H1 (cell line): Measurements from ENCODE around the gene MEMO1. TPM values are rescaled to one million over a fixed set of nuclear protein-coding genes. Genes with fewer than 3 reads are reported as not detected.

Experiments
- CEBPB ChIP-seq: IDR thresholded peaks from 2 replicates; pipeline ENCODE4 v1.6.1; 2012; ENCODE audit warnings: low read depth, low read length
- CHD1 ChIP-seq: IDR thresholded peaks from 2 replicates; pipeline ENCODE4 v1.6.1; 2012; ENCODE audit warnings: low read depth, low read length, improper control_type of control experiment
- CTCF ChIP-seq, 3 experiments: IDR thresholded peaks; 1 replicate in 2 of 3; 2 replicates in 1 of 3; pipeline versions ENCODE4 v1.5.1 to v1.6.1; 2011; ENCODE audit warnings: low read length in 3 of 3, mild to moderate bottlenecking in 3 of 3, inconsistent platforms in 2 of 3, low read depth in 1 of 3, moderate library complexity in 1 of 3; ENCODE audit not compliant: insufficient read depth in 1 of 3; ENCODE audit errors: control extremely low read depth in 1 of 3
- JUN ChIP-seq: IDR thresholded peaks from 2 replicates; pipeline ENCODE4 v1.6.1; 2011; ENCODE audit warnings: low read depth, mild to moderate bottlenecking, improper control_type of control experiment, low read length
- polyA plus RNA-seq, 7 experiments: library from polyadenylated mRNA; depleted of rRNA in 3 of 7; stranded (reverse) in 5 of 7; unstranded in 2 of 7; fragments of >200 nt in 5 of 7; fragments of 200-250 nt in 2 of 7; gene quantifications; 1 replicate in 5 of 7; 2 replicates in 1 of 7; 4 replicates in 1 of 7; pipeline versions ENCODE4 v1.2.1 to v1.2.3, GENCODE V29; 2011 to 2013; ENCODE audit warnings: missing spikeins in 2 of 7, mixed read lengths in 2 of 7
- total RNA-seq: library from RNA; stranded (reverse); fragmentation: NEBNext Ultra II Directional; extraction: Animal tissue kit (Norgen Biotek cat#: 25700); gene quantifications from 2 replicates; pipeline ENCODE4 v1.2.1, GENCODE V29; 2021

MEMO1 gene
- total and polyA plus RNA-seq, 2 of the 8 experiments (the other 6 are each of a cell fraction or from before 2014, with no cell fraction given) = 26.9 to 54.7 TPM

GRCh38 chr2:31947871-31948270 lies 62.9 kb downstream of the MEMO1 start (continued):
- no peak for TF ChIP-seq CTCF (IDR thresholded peaks at IDR 0.05; ENCODE audit: control extremely low read depth in 1 of 3, insufficient read depth in 1 of 3, low read depth in 1 of 3, low read length in 3 of 3)
- no peak for TF ChIP-seq CHD1
- no peak for TF ChIP-seq JUN
- TF ChIP-seq CEBPB = no peak
